ENCODE results near the gene SPG11. TPM values are rescaled to one million over a fixed set of nuclear protein-coding genes. Genes with fewer than 3 reads are reported as not detected.

Gene SPG11
- total RNA-seq, 1 experiment from 2014 or later: 65.1 TPM

- Mint-ChIP-seq H3K9me3 (ENCODE audit: unreplicated experiment) (no peaks in the 10 kb centered on the region), H3K27ac (ENCODE audit: low read depth, unreplicated experiment) (peak overlapping the region; percentile 23), H3K4me1 (ENCODE audit: insufficient read depth, unreplicated experiment) (no peaks in the 10 kb centered on the region), H3K4me3 (ENCODE audit: unreplicated experiment) (no peak overlapping the region), H3K36me3 (ENCODE audit: insufficient read depth, unreplicated experiment) (peaks cover 73% of the 10 kb centered on the region), H3K27me3 (ENCODE audit: insufficient read depth, unreplicated experiment) (no peaks in the 10 kb centered on the region)
- no peak for DNase-seq (ENCODE audit: unreplicated experiment)
- CTCF ChIA-PET: no interaction called here
- POLR2A ChIA-PET: interaction anchor here (1.3 to 1.8 kb wide), 2 partner anchors 12 to 16 kb away, joined by 4 read pairs; no protein-coding TSS in a partner anchor
- no TSS peak for BruUV-seq (replicated peaks)
- no peak for TF ChIP-seq CTCF (IDR thresholded peaks at IDR 0.05; ENCODE audit: unreplicated experiment)
- intact Hi-C loops (cut with micrococcal nuclease): no loop called here
Observed at GRCh38 chr15:44519537-44519936, 143.9 kb downstream of the SPG11 start.

- POLR2A ChIA-PET: no interaction called here
- H3K4me1 Mint-ChIP-seq (ENCODE audit: insufficient read depth, unreplicated experiment): no peaks in the 10 kb centered on the region
- H3K4me3 Mint-ChIP-seq (ENCODE audit: unreplicated experiment): no peak overlapping the region
- no peak for DNase-seq (ENCODE audit: unreplicated experiment)
- no peak for TF ChIP-seq CTCF (IDR thresholded peaks at IDR 0.05; ENCODE audit: unreplicated experiment)
- CTCF ChIA-PET: no interaction called here
- intact Hi-C loops (cut with micrococcal nuclease): no loop called here
- no TSS peak for BruUV-seq (replicated peaks)
- no peak overlapping the region for H3K27ac Mint-ChIP-seq (ENCODE audit: low read depth, unreplicated experiment)
- peaks cover 61% of the 10 kb centered on the region for H3K36me3 Mint-ChIP-seq (ENCODE audit: insufficient read depth, unreplicated experiment)
- H3K27me3 Mint-ChIP-seq (ENCODE audit: insufficient read depth, unreplicated experiment): no peaks in the 10 kb centered on the region
- H3K9me3 Mint-ChIP-seq (ENCODE audit: unreplicated experiment): no peaks in the 10 kb centered on the region
Observed at GRCh38 chr15:44516436-44516835, 147.0 kb downstream of the SPG11 start.

Other genes with a start within 250 kb of the SPG11 start
- gene CTDSPL2, start 236.0 kb downstream of the SPG11 start, total RNA-seq (2022): 36.3 and 38.2 TPM in 2 replicates
- gene EIF3J, start 126.5 kb downstream of the SPG11 start, total RNA-seq (2022): 165 and 213 TPM in 2 replicates
- 0.16 and 0.71 TPM in 2 replicates for gene PATL2, start 47.7 kb upstream of the SPG11 start, total RNA-seq (2022)
- gene B2M, start 47.9 kb upstream of the SPG11 start, total RNA-seq (2022): 605 and 755 TPM in 2 replicates
- 8.2 and 12.2 TPM in 2 replicates for gene TRIM69, start 72.9 kb upstream of the SPG11 start, total RNA-seq (2022)